ENCODE results near the gene ULK4. TPM values are rescaled to one million over a fixed set of nuclear protein-coding genes. Genes with fewer than 3 reads are reported as not detected.

ULK4 gene
- total and polyA plus RNA-seq, 2 of the 8 experiments (the other 6 are each of a cell fraction or from before 2014, with no cell fraction given), result 3.0 to 10.8 TPM

GRCh38 chr3:41241800-41242571, 719.9 kb downstream of the ULK4 start:
- Histone ChIP-seq H3K79me2 (ENCODE audit: control insufficient read depth in 1 of 2, insufficient read depth in 2 of 2, low read length in 2 of 2) (no peaks in the 10 kb centered on the region; a peak in 1 of 4 replicates), H3K56ac (replicated peaks; ENCODE audit: insufficient read length, low read depth, low read length) (no peak overlapping the region), H2BK20ac (ENCODE audit: low read length) (no peak overlapping the region), H3K4me2 (ENCODE audit: insufficient read depth in 1 of 2, low read depth in 2 of 2, low read length in 2 of 2) (no peak overlapping the region), H3K23ac (ENCODE audit: insufficient read length) (no peak overlapping the region), H2BK15ac (ENCODE audit: low read length) (no peak overlapping the region), H2BK12ac (ENCODE audit: low read depth, low read length) (no peak overlapping the region), H3K4ac (replicated peaks; ENCODE audit: insufficient read length, low read depth, low read length) (no peak overlapping the region), H3K9ac (replicated peaks in 1 of 4; ENCODE audit: extremely low read depth in 1 of 4, low read depth in 3 of 4, low read length in 3 of 4) (no peak overlapping the region), H2AFZ (ENCODE audit: low read length) (no peak overlapping the region), H4K20me1 (replicated peaks in 1 of 2; ENCODE audit: control insufficient read depth in 1 of 2, insufficient read depth in 2 of 2, low read length in 2 of 2) (peaks cover 2 to 6% of the 10 kb centered on the region in 2 experiments), H3K27me3 (replicated peaks in 1 of 4; ENCODE audit: control insufficient read depth in 3 of 4, extremely low read depth in 1 of 4, insufficient read depth in 3 of 4, low read length in 3 of 4) (no peaks in the 10 kb centered on the region), H2BK120ac (replicated peaks; ENCODE audit: low read depth, low read length) (no peak overlapping the region), H3K18ac (ENCODE audit: extremely low read depth, low read length) (no peak overlapping the region), H3K36me3 (ENCODE audit: control insufficient read depth in 2 of 4, insufficient read depth in 4 of 4, low read length in 3 of 4) (peaks cover 15 to 53% (median 26%) of the 10 kb centered on the region in 4 experiments), H2AK5ac (ENCODE audit: low read depth, low read length) (no peak overlapping the region), H4K5ac (ENCODE audit: insufficient read length, low read depth, low read length) (no peak overlapping the region), H3K4me3 (ENCODE audit: extremely low read depth in 1 of 4, insufficient read depth in 2 of 4, low read depth in 3 of 4, low read length in 4 of 4) (no peak overlapping the region), H3K27ac (ENCODE audit: low read depth, low read length) (no peak overlapping the region), H3K9me3 (ENCODE audit: insufficient read depth in 2 of 2, low read depth in 1 of 2, low read length in 1 of 2) (no peaks in the 10 kb centered on the region), H3K4me1 (replicated peaks in 1 of 4; ENCODE audit: control insufficient read depth in 3 of 4, insufficient read depth in 4 of 4, low read length in 3 of 4) (peaks cover 0 to 3% (median 0%) of the 10 kb centered on the region in 4 experiments; a peak in 1 of 7 replicates), H2BK5ac (ENCODE audit: low read depth, low read length) (no peak overlapping the region), H4K8ac (ENCODE audit: extremely low read depth, insufficient read depth, low read length) (no peak overlapping the region; the same call in 1 of the 2 replicates), H3K14ac (ENCODE audit: insufficient read length) (no peak overlapping the region), H3K79me1 (ENCODE audit: low read depth, low read length) (no peaks in the 10 kb centered on the region), H4K91ac (replicated peaks; ENCODE audit: insufficient read length, low read length) (no peak overlapping the region), H3K23me2 (ENCODE audit: low read depth, low read length) (no peaks in the 10 kb centered on the region)
- ChIA-PET POLR2A (ENCODE audit: partially characterized antibody) (interaction anchor here (0.6 to 1.5 kb wide), 4 partner anchors 9 to 391 kb away, joined by 3 to 8 read pairs (median 6); partner anchors contain the start of gene CTNNB1), CTCF (ENCODE audit: partially characterized antibody) (interaction anchor here (0.6 to 1.7 kb wide), 5 partner anchors 17 to 928 kb away, joined by 3 to 4 read pairs (median 3); no protein-coding TSS in a partner anchor)
- FAIRE-seq (no peak), DNase-seq (ENCODE audit: low read depth in 1 of 2, low spot score in 2 of 2) (no peak)
- TF ChIP-seq POLR2A (IDR thresholded peaks at IDR 0.05; ENCODE audit: control extremely low read depth in 1 of 2, low read depth in 2 of 2, low read length in 2 of 2) (peak in 1 of 2 experiments; percentile 7; a peak in 1 of 3 replicates), NANOG (IDR thresholded peaks at IDR 0.05; ENCODE audit: insufficient read depth, low read depth, low read length, poor library complexity, severe bottlenecking) (no peak), POLR2AphosphoS5 (IDR thresholded peaks at IDR 0.05; ENCODE audit: low read depth, low read length) (peak; percentile 66), TEAD4 (IDR thresholded peaks at IDR 0.05; ENCODE audit: low read depth, low read length) (no peak), CTCF (IDR thresholded peaks at IDR 0.05; ENCODE audit: control extremely low read depth in 1 of 3, insufficient read depth in 1 of 3, low read depth in 1 of 3, low read length in 3 of 3) (no peak)
- 90% methylated on average over 7 of the region's 7 CpGs; no CpG with 5 or more reads in 1 of the 2 experiments for WGBS, 2 experiments (ENCODE audit: extremely low coverage in 1 of 2, insufficient coverage in 1 of 2, insufficient read length in 1 of 2, insufficient replicate concordance in 2 of 2, low coverage in 1 of 2, low lambda C conversion rate in 2 of 2, missing lambda C conversion rate in 1 of 2)

Data from H1 (cell line).